ENCODE results near the gene PCGF6.

GRCh38 chr10:103254113-103254512, 96.8 kb downstream of the PCGF6 start:
- TF ChIP-seq EZH2 (IDR thresholded peaks at IDR 0.05; ENCODE audit: borderline replicate concordance, low read depth, low read length, severe bottlenecking) (no peak), CTCF (IDR thresholded peaks at IDR 0.05; ENCODE audit: borderline replicate concordance, extremely low read depth, low read length, poor library complexity, severe bottlenecking) (no peak)
